H1 (cell line): ENCODE data around the gene ARMC9. TPM values are rescaled to one million over a fixed set of nuclear protein-coding genes. Genes with fewer than 3 reads are reported as not detected.

Source experiments
- CTCF ChIA-PET: fragments of 300-600 bp; sonication (Branson Sonifier 250); formaldehyde crosslinking; loops from one replicate; lab custom pipeline; 2021; ENCODE audit not compliant: partially characterized antibody; lab: Charles Lee
- POLR2A ChIA-PET: fragments of 300-600 bp; sonication (Branson Sonifier 250); formaldehyde crosslinking; loops from one replicate; lab custom pipeline; 2021; ENCODE audit warnings: inconsistent platforms; ENCODE audit not compliant: partially characterized antibody; lab: Charles Lee
- DNase-seq, 2 experiments: peaks; one replicate each; pipeline versions ENCODE4 v3.0.0 to v3.0.0-alpha.2; 2010 to 2022; ENCODE audit warnings: low spot score in 2 of 2, low read depth in 1 of 2, mixed read lengths in 1 of 2
- FAIRE-seq: peaks from 2 replicates; lab custom pipeline; 2011; peaks lifted over from hg19 to GRCh38; lab: Jason Lieb, UNC
- H2AFZ ChIP-seq: 2 replicates; pipeline ENCODE4 v1.8.1; 2012; ENCODE audit warnings: low read length, inconsistent platforms
- H2AK5ac ChIP-seq: 2 replicates; pipeline ENCODE4 v1.6.1; 2013; ENCODE audit warnings: low read depth, low read length
- H2BK120ac ChIP-seq: replicated peaks from 2 replicates; pipeline ENCODE3; 2013; ENCODE audit warnings: low read depth, low read length, inconsistent platforms
- H2BK12ac ChIP-seq: 2 replicates; pipeline ENCODE4 v1.6.1; 2013; ENCODE audit warnings: low read depth, low read length
- H2BK15ac ChIP-seq: 2 replicates; pipeline ENCODE4 v1.6.1; 2013; ENCODE audit warnings: low read length
- H2BK20ac ChIP-seq: 2 replicates; pipeline ENCODE4 v1.6.1; 2013; ENCODE audit warnings: low read length
- H2BK5ac ChIP-seq: 2 replicates; pipeline ENCODE4 v1.6.1; 2013; ENCODE audit warnings: low read depth, low read length
- H3K14ac ChIP-seq: 2 replicates; pipeline ENCODE4 v1.6.1; 2013; ENCODE audit warnings: inconsistent platforms; ENCODE audit not compliant: insufficient read length
- H3K18ac ChIP-seq: 2 replicates; pipeline ENCODE4 v1.6.1; 2013; ENCODE audit warnings: low read length; ENCODE audit errors: extremely low read depth
- H3K23ac ChIP-seq: 2 replicates; pipeline ENCODE4 v1.6.1; 2013; ENCODE audit warnings: inconsistent platforms; ENCODE audit not compliant: insufficient read length
- H3K23me2 ChIP-seq: 2 replicates; pipeline ENCODE4 v1.6.1; 2013; ENCODE audit warnings: low read depth, low read length
- H3K27ac ChIP-seq: 2 replicates; pipeline ENCODE4 v1.6.1; 2011; ENCODE audit warnings: low read depth, low read length, inconsistent platforms
- H3K27me3 ChIP-seq, 4 experiments: replicated peaks in 1 of 4; 1 replicate in 1 of 4; 2 replicates in 3 of 4; pipeline versions ENCODE4 v1.6.1 to v1.8.1; 2011 to 2013; ENCODE audit warnings: low read length in 3 of 4, mild to moderate bottlenecking in 3 of 4, inconsistent platforms in 2 of 4, mixed read lengths in 2 of 4, moderate library complexity in 1 of 4; ENCODE audit not compliant: control insufficient read depth in 3 of 4, insufficient read depth in 3 of 4; ENCODE audit errors: extremely low read depth in 1 of 4
- H3K36me3 ChIP-seq, 4 experiments: 2 replicates each; pipeline versions ENCODE4 v1.6.1 to v1.8.1; 2011 to 2013; ENCODE audit warnings: mild to moderate bottlenecking in 4 of 4, low read length in 3 of 4, moderate library complexity in 2 of 4, control low read depth in 1 of 4, inconsistent platforms in 1 of 4; ENCODE audit not compliant: insufficient read depth in 4 of 4, control insufficient read depth in 2 of 4
- H3K4ac ChIP-seq: replicated peaks from 2 replicates; pipeline ENCODE3; 2013; ENCODE audit warnings: low read length, low read depth, mixed read lengths, inconsistent platforms; ENCODE audit not compliant: insufficient read length
- H3K4me1 ChIP-seq, 4 experiments: replicated peaks in 1 of 4; 1 replicate in 1 of 4; 2 replicates in 3 of 4; pipeline versions ENCODE4 v1.6.1 to v1.8.1; 2011 to 2013; ENCODE audit warnings: low read length in 3 of 4, inconsistent platforms in 2 of 4, mixed read lengths in 1 of 4; ENCODE audit not compliant: insufficient read depth in 4 of 4, control insufficient read depth in 3 of 4
- H3K4me2 ChIP-seq, 2 experiments: 2 replicates each; pipeline versions ENCODE4 v1.6.1 to v1.8.1; 2011 to 2013; ENCODE audit warnings: low read depth in 2 of 2, low read length in 2 of 2, control low read depth in 1 of 2, inconsistent platforms in 1 of 2, mild to moderate bottlenecking in 1 of 2; ENCODE audit not compliant: insufficient read depth in 1 of 2
- H3K4me3 ChIP-seq, 4 experiments: fragments of 200-600, 300-600 bp in 1 of 4; sonication (generic), shearing (Covaris generic), sonication (Bioruptor Twin) in 1 of 4; 2 replicates each; pipeline versions ENCODE4 v1.5.1 to v1.8.1; 2011 to 2016; ENCODE audit warnings: low read length in 4 of 4, low read depth in 3 of 4, control low read depth in 2 of 4, inconsistent platforms in 2 of 4, mild to moderate bottlenecking in 2 of 4, mixed read lengths in 1 of 4, moderate library complexity in 1 of 4; ENCODE audit not compliant: insufficient read depth in 2 of 4; ENCODE audit errors: extremely low read depth in 1 of 4
- H3K56ac ChIP-seq: replicated peaks from 2 replicates; pipeline ENCODE3; 2013; ENCODE audit warnings: low read depth, mild to moderate bottlenecking, mixed read lengths, low read length, inconsistent platforms; ENCODE audit not compliant: insufficient read length
- H3K79me1 ChIP-seq: 2 replicates; pipeline ENCODE4 v1.6.1; 2013; ENCODE audit warnings: low read depth, low read length, control low read depth
- H3K79me2 ChIP-seq, 2 experiments: 2 replicates each; pipeline versions ENCODE4 v1.6.1 to v1.8.1; 2012 to 2013; ENCODE audit warnings: low read length in 2 of 2, mild to moderate bottlenecking in 2 of 2, inconsistent platforms in 1 of 2; ENCODE audit not compliant: insufficient read depth in 2 of 2, control insufficient read depth in 1 of 2
- H3K9ac ChIP-seq, 4 experiments: replicated peaks in 1 of 4; 1 replicate in 1 of 4; 2 replicates in 3 of 4; pipeline versions ENCODE4 v1.6.1 to v1.8.1; 2011 to 2013; ENCODE audit warnings: low read depth in 3 of 4, low read length in 3 of 4, control low read depth in 2 of 4, mild to moderate bottlenecking in 2 of 4, moderate library complexity in 2 of 4, inconsistent platforms in 1 of 4; ENCODE audit errors: extremely low read depth in 1 of 4
- H3K9me3 ChIP-seq, 2 experiments: 2 replicates each; pipeline versions ENCODE4 v1.6.1 to v1.8.1; 2012 to 2013; ENCODE audit warnings: mild to moderate bottlenecking in 2 of 2, moderate library complexity in 2 of 2, control low read depth in 1 of 2, inconsistent platforms in 1 of 2, low read depth in 1 of 2, low read length in 1 of 2, mixed read lengths in 1 of 2; ENCODE audit not compliant: insufficient read depth in 2 of 2
- H4K20me1 ChIP-seq, 2 experiments: replicated peaks in 1 of 2; 2 replicates each; pipeline versions ENCODE3 to v1.8.1; 2011 to 2013; ENCODE audit warnings: inconsistent platforms in 2 of 2, low read length in 2 of 2, mild to moderate bottlenecking in 1 of 2; ENCODE audit not compliant: insufficient read depth in 2 of 2, control insufficient read depth in 1 of 2
- H4K5ac ChIP-seq: 2 replicates; pipeline ENCODE4 v1.6.1; 2013; ENCODE audit warnings: low read length, low read depth, mixed read lengths, inconsistent platforms; ENCODE audit not compliant: insufficient read length
- H4K8ac ChIP-seq: 2 replicates; pipeline ENCODE4 v1.8.0; 2013; ENCODE audit warnings: mild to moderate bottlenecking, moderate library complexity, low read length, inconsistent platforms; ENCODE audit not compliant: insufficient read depth; ENCODE audit errors: extremely low read depth
- H4K91ac ChIP-seq: replicated peaks from 2 replicates; pipeline ENCODE3; 2013; ENCODE audit warnings: low read length, mixed read lengths, inconsistent platforms; ENCODE audit not compliant: insufficient read length
- BACH1 ChIP-seq: IDR thresholded peaks from 2 replicates; pipeline ENCODE4 v1.6.1; 2012; ENCODE audit warnings: low read length, improper control_type of control experiment
- CBX8 ChIP-seq: fragments of 300-800, 300-1000 bp; sonication (generic); IDR thresholded peaks from 2 replicates; pipeline ENCODE4 v1.7.1; 2016; ENCODE audit warnings: low read depth, low read length, borderline replicate concordance
- E2F6 ChIP-seq: IDR thresholded peaks from 2 replicates; pipeline ENCODE4 v1.6.1; 2012; ENCODE audit warnings: inconsistent platforms
- JUND ChIP-seq: IDR thresholded peaks from 2 replicates; pipeline ENCODE4 v1.6.1; 2011; ENCODE audit warnings: mild to moderate bottlenecking, improper control_type of control experiment, low read length
- KDM1A ChIP-seq: fragments of 200-600, 300-600 bp; sonication (generic); IDR thresholded peaks from 2 replicates; pipeline ENCODE4 v1.7.1; 2016; ENCODE audit warnings: mild to moderate bottlenecking, low read length, borderline replicate concordance
- KDM5A ChIP-seq: fragments of 200-600 bp; IDR thresholded peaks from 2 replicates; pipeline ENCODE4 v1.7.1; 2012; ENCODE audit warnings: mild to moderate bottlenecking, low read length, inconsistent platforms, mixed read lengths
- POLR2AphosphoS5 ChIP-seq: IDR thresholded peaks from 2 replicates; pipeline ENCODE4 v1.6.1; 2011; ENCODE audit warnings: low read depth, low read length
- RNF2 ChIP-seq: fragments of 200-900, 300-1000 bp; sonication (generic); IDR thresholded peaks from 2 replicates; pipeline ENCODE4 v1.7.1; 2016; ENCODE audit warnings: borderline replicate concordance, low read depth, mild to moderate bottlenecking, antibody characterized with exemption, low read length; ENCODE audit not compliant: poor library complexity, severe bottlenecking; ENCODE audit errors: missing control alignments
- SUZ12 ChIP-seq: fragments of 200-600 bp; sonication (generic); IDR thresholded peaks from 2 replicates; pipeline ENCODE4 v1.6.1; 2012; ENCODE audit warnings: mild to moderate bottlenecking, inconsistent platforms, low read length, moderate library complexity, mixed read lengths
- TAF1 ChIP-seq: IDR thresholded peaks from 2 replicates; pipeline ENCODE4 v1.6.1; 2011; ENCODE audit warnings: mild to moderate bottlenecking, low read depth, low read length
- TCF12 ChIP-seq: IDR thresholded peaks from 2 replicates; pipeline ENCODE4 v1.6.1; 2011; ENCODE audit warnings: low read depth, mild to moderate bottlenecking, low read length
- WGBS, 2 experiments: shearing (Covaris generic) in 1 of 2; methylation state at CpG; one replicate each; pipeline versions ENCODE4 v1.1.6 to v1.1.7; 2013 to 2015; ENCODE audit warnings: low lambda C conversion rate in 2 of 2, mixed read lengths in 2 of 2, inconsistent platforms in 1 of 2, low coverage in 1 of 2, missing lambda C conversion rate in 1 of 2; ENCODE audit not compliant: insufficient replicate concordance in 2 of 2, insufficient coverage in 1 of 2, insufficient read length in 1 of 2; ENCODE audit errors: extremely low coverage in 1 of 2, missing lambda C conversion rate in 1 of 2; 5-methylcytosine and 5-hydroxymethylcytosine counted together
- polyA plus RNA-seq, 7 experiments: library from polyadenylated mRNA; depleted of rRNA in 3 of 7; stranded (reverse) in 5 of 7; unstranded in 2 of 7; fragments of >200 nt in 5 of 7; fragments of 200-250 nt in 2 of 7; gene quantifications; 1 replicate in 5 of 7; 2 replicates in 1 of 7; 4 replicates in 1 of 7; pipeline versions ENCODE4 v1.2.1 to v1.2.3, GENCODE V29; 2011 to 2013; ENCODE audit warnings: missing spikeins in 2 of 7, mixed read lengths in 2 of 7
- total RNA-seq: library from RNA; stranded (reverse); fragmentation: NEBNext Ultra II Directional; extraction: Animal tissue kit (Norgen Biotek cat#: 25700); gene quantifications from 2 replicates; pipeline ENCODE4 v1.2.1, GENCODE V29; 2021

The ARMC9 gene
- total and polyA plus RNA-seq, 2 of the 8 experiments (the other 6 are each of a cell fraction or from before 2014, with no cell fraction given) = 23.2 to 36.1 TPM

GRCh38 chr2:231413921-231414476 lies 215.6 kb downstream of the ARMC9 start:
- Histone ChIP-seq H2AFZ (no peak overlapping the region), H3K4me3 (no peak overlapping the region), H3K4me1 (peaks cover 14 to 29% (median 20%) of the 10 kb centered on the region in 4 experiments), H2BK120ac (peak overlapping the region; percentile 22), H3K56ac (no peak overlapping the region), H3K9ac (no peak overlapping the region), H3K14ac (no peak overlapping the region), H2AK5ac (no peak overlapping the region), H3K9me3 (no peaks in the 10 kb centered on the region; a peak in 1 of 4 replicates), H3K4me2 (peak overlapping the region; percentile 45 to 55; a peak in 3 of 4 replicates), H4K8ac (no peak overlapping the region), H2BK20ac (peak overlapping the region; percentile 9; the same call in 1 of the 2 replicates), H2BK12ac (peak overlapping the region; percentile 40; the same call in 1 of the 2 replicates), H3K79me1 (no peaks in the 10 kb centered on the region), H2BK5ac (peak overlapping the region; percentile 12; the same call in 1 of the 2 replicates), H3K18ac (no peak overlapping the region), H4K91ac (peak overlapping the region; percentile 63), H3K36me3 (no peaks in the 10 kb centered on the region), H3K23me2 (no peaks in the 10 kb centered on the region; the same call in 1 of the 2 replicates), H3K27ac (no peak overlapping the region), H4K20me1 (no peaks in the 10 kb centered on the region), H3K23ac (no peak overlapping the region), H3K27me3 (no peaks in the 10 kb centered on the region), H3K79me2 (no peaks in the 10 kb centered on the region), H2BK15ac (no peak overlapping the region), H3K4ac (no peak overlapping the region), H4K5ac (no peak overlapping the region)
- DNase-seq (no peak), FAIRE-seq (no peak)
- WGBS, 2 experiments = 66% methylated on average over 15 of the region's 15 CpGs; no CpG with 5 or more reads in 1 of the 2 experiments
- ChIA-PET CTCF (interaction anchor here (0.6 to 32.5 kb wide), 17 partner anchors 4 to 398 kb away, joined by 3 to 617 read pairs (median 7); partner anchors contain the start of gene B3GNT7), POLR2A (interaction anchor here (0.6 to 20.1 kb wide), 12 partner anchors 8 to 187 kb away, joined by 3 to 235 read pairs (median 4); partner anchors contain the start of gene NCL)
- TF ChIP-seq BACH1 (no peak), POLR2AphosphoS5 (no peak), KDM5A (no peak), SUZ12 (no peak), E2F6 (no peak), JUND (no peak), TAF1 (no peak), KDM1A (no peak), TCF12 (no peak), RNF2 (no peak), CBX8 (no peak)
